Measurements from ENCODE around the gene BRSK1.
A peak's percentile ranks its signal among the peaks of the same experiment; 100 is the strongest.
"Not testable (repeated sequence)": the region's sequence is repeated elsewhere in the genome, so short reads cannot be mapped to it uniquely, and the experiment has no call there.

Gene BRSK1

GRCh38 chr19:55328774-55329318 is 45.0 kb downstream of the BRSK1 start:
- not testable (repeated sequence) for DNase-seq (ENCODE audit: low read depth in 2 of 2)

GRCh38 chr19:55329791-55330190 is 46.0 kb downstream of the BRSK1 start:
- DNase-seq (ENCODE audit: low read depth in 2 of 2) = not testable (repeated sequence)

- no peak for DNase-seq (ENCODE audit: low read depth in 2 of 2)
Observed at GRCh38 chr19:55333870-55334269, 50.1 kb downstream of the BRSK1 start.

- DNase-seq (ENCODE audit: low read depth in 2 of 2) = no peak
Observed at GRCh38 chr19:55336101-55336500, 52.3 kb downstream of the BRSK1 start.

- peak; percentile 100 for DNase-seq (ENCODE audit: low read depth in 2 of 2)
Observed at GRCh38 chr19:55339105-55339888, 55.5 kb downstream of the BRSK1 start, which contains the start of gene KMT5C. KMT5C (plus strand) TSS chr19:55339876; CDS start chr19:55341937, 2,061 bp downstream.

GRCh38 chr19:55339889-55340783 is 56.3 kb downstream of the BRSK1 start:
- DNase-seq (ENCODE audit: low read depth in 2 of 2) = no peak

GRCh38 chr19:55340784-55341147 is 57.0 kb downstream of the BRSK1 start:
- DNase-seq (ENCODE audit: low read depth in 2 of 2) = no peak

- no peak for DNase-seq (ENCODE audit: low read depth in 2 of 2)
Observed at GRCh38 chr19:55341171-55341588, 57.4 kb downstream of the BRSK1 start.

GRCh38 chr19:55341595-55342531 is 58.1 kb downstream of the BRSK1 start:
- no peak for DNase-seq (ENCODE audit: low read depth in 2 of 2)

GRCh38 chr19:55344444-55344843 is 60.6 kb downstream of the BRSK1 start:
- no peak for DNase-seq (ENCODE audit: low read depth in 2 of 2)

GRCh38 chr19:55345101-55345817 is 61.5 kb downstream of the BRSK1 start:
- no peak for DNase-seq (ENCODE audit: low read depth in 2 of 2)

GRCh38 chr19:55345818-55346724 is 62.3 kb downstream of the BRSK1 start:
- DNase-seq (ENCODE audit: low read depth in 2 of 2) = no peak

- no peak for DNase-seq (ENCODE audit: low read depth in 2 of 2)
Observed at GRCh38 chr19:55346725-55347441, 63.1 kb downstream of the BRSK1 start.

- no peak for DNase-seq (ENCODE audit: low read depth in 2 of 2)
Observed at GRCh38 chr19:55347442-55348009, 63.7 kb downstream of the BRSK1 start.

- no peak for DNase-seq (ENCODE audit: low read depth in 2 of 2)
Observed at GRCh38 chr19:55348317-55349034, 64.7 kb downstream of the BRSK1 start.

- DNase-seq (ENCODE audit: low read depth in 2 of 2) = no peak
Observed at GRCh38 chr19:55350620-55351315, 67.0 kb downstream of the BRSK1 start.

GRCh38 chr19:55352040-55352439 is 68.2 kb downstream of the BRSK1 start:
- DNase-seq (ENCODE audit: low read depth in 2 of 2) = no peak
